ENCODE measurements around the gene HEG1. TPM values are rescaled to one million over a fixed set of nuclear protein-coding genes. Genes with fewer than 3 reads are reported as not detected.
A peak's percentile ranks its signal among the peaks of the same experiment; 100 is the strongest.

HEG1 gene
- total and polyA plus RNA-seq, 8 donors: 2.3 to 56.9 (median 21.5) TPM

GRCh38 chr3:124984754-124985153, 71.0 kb downstream of the HEG1 start:
- WGBS, 5 donors: 80 to 94% (median 92%) methylated on average over 3 of the region's 3 CpGs
- H3K27ac ChIP-seq: peak overlapping the region; percentile 19 to 77 (median 71)

DNA sequence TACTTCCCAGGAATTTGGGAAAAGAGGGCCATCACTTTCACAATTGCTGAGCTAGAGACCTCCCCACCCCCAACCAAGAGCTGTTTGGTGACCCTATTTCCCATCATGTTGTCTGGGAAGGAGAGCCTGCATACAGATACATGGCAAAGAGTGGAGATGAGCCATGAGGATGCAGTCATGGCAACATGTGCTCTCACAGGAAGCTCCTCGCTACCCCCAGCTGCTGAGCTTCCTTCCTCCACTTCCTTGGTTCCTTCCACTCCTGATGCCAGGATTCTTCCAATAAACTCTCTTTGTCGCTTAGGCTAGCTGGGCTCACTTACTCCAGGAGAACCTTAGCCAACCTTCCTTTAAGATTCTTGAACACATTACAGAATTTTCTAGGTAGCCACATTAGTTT, 72.9 kb downstream of the HEG1 start:
- intact Hi-C loops (cut with DNase I; ENCODE audit: low total_unique reads): no loop called here
- no peak overlapping the region for H3K27ac ChIP-seq
- TF ChIP-seq POLR2AphosphoS5 (IDR thresholded peaks at IDR 0.05): no peak
- no peak for TF ChIP-seq EP300 (IDR thresholded peaks at IDR 0.05)

More at GRCh38 chr3:124984754-124985153, 71.0 kb downstream of the HEG1 start:
- intact Hi-C loops (cut with DNase I; ENCODE audit: low total_unique reads): no loop called here
- DNase-seq: no peak
- H3K4me3 ChIP-seq: no peak overlapping the region
- TF ChIP-seq, protein P1, sequence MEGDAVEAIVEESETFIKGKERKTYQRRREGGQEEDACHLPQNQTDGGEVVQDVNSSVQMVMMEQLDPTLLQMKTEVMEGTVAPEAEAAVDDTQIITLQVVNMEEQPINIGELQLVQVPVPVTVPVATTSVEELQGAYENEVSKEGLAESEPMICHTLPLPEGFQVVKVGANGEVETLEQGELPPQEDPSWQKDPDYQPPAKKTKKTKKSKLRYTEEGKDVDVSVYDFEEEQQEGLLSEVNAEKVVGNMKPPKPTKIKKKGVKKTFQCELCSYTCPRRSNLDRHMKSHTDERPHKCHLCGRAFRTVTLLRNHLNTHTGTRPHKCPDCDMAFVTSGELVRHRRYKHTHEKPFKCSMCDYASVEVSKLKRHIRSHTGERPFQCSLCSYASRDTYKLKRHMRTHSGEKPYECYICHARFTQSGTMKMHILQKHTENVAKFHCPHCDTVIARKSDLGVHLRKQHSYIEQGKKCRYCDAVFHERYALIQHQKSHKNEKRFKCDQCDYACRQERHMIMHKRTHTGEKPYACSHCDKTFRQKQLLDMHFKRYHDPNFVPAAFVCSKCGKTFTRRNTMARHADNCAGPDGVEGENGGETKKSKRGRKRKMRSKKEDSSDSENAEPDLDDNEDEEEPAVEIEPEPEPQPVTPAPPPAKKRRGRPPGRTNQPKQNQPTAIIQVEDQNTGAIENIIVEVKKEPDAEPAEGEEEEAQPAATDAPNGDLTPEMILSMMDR (IDR thresholded peaks at IDR 0.05): no peak
- TF ChIP-seq EP300 (IDR thresholded peaks at IDR 0.05) (no peak), POLR2A (IDR thresholded peaks at IDR 0.05) (no peak), POLR2AphosphoS5 (IDR thresholded peaks at IDR 0.05) (no peak)
- no peaks in the 10 kb centered on the region for H3K9me3 ChIP-seq
- H3K27me3 ChIP-seq: no peaks in the 10 kb centered on the region
- peaks cover 0 to 26% (median 14%) of the 10 kb centered on the region in 4 donors for H3K36me3 ChIP-seq
- H3K4me1 ChIP-seq: peaks cover 0 to 25% (median 20%) of the 10 kb centered on the region in 4 donors

GRCh38 chr3:124981472-124981871, 74.3 kb downstream of the HEG1 start:
- no peak for TF ChIP-seq POLR2A (IDR thresholded peaks at IDR 0.05)
- TF ChIP-seq EP300 (IDR thresholded peaks at IDR 0.05): no peak
- TF ChIP-seq, protein P1 (IDR thresholded peaks at IDR 0.05): no peak
- intact Hi-C loops (cut with DNase I; ENCODE audit: low total_unique reads): no loop called here
- Histone ChIP-seq H3K36me3 (peaks cover 0 to 29% (median 7%) of the 10 kb centered on the region in 4 donors), H3K4me3 (no peak overlapping the region), H3K9me3 (no peaks in the 10 kb centered on the region), H3K4me1 (peaks cover 0 to 22% (median 17%) of the 10 kb centered on the region in 4 donors), H3K27ac (no peak overlapping the region), H3K27me3 (no peaks in the 10 kb centered on the region)
- DNase-seq: no peak
- WGBS, 5 donors: 49 to 70% (median 56%) methylated on average over 5 of the region's 5 CpGs

More for the DNA sequence above, 72.9 kb downstream of the HEG1 start:
- DNase-seq: no peak
- peaks cover 0 to 25% (median 20%) of the 10 kb centered on the region in 4 donors for H3K4me1 ChIP-seq
- no peaks in the 10 kb centered on the region for H3K27me3 ChIP-seq
- H3K4me3 ChIP-seq: no peak overlapping the region
- 76 to 90% (median 86%) methylated on average over 2 of the region's 2 CpGs for WGBS, 5 donors
- peaks cover 0 to 15% (median 5%) of the 10 kb centered on the region in 4 donors for H3K36me3 ChIP-seq
- no peaks in the 10 kb centered on the region for H3K9me3 ChIP-seq

GRCh38 chr3:124978627-124979026, 77.2 kb downstream of the HEG1 start:
- TF ChIP-seq EP300 (IDR thresholded peaks at IDR 0.05) (no peak), POLR2AphosphoS5 (IDR thresholded peaks at IDR 0.05) (no peak), POLR2A (IDR thresholded peaks at IDR 0.05) (no peak)
- TF ChIP-seq, protein P1 (IDR thresholded peaks at IDR 0.05): no peak
- Histone ChIP-seq H3K4me3 (no peak overlapping the region), H3K36me3 (peaks cover 0 to 41% (median 9%) of the 10 kb centered on the region in 4 donors), H3K27me3 (no peaks in the 10 kb centered on the region), H3K9me3 (no peaks in the 10 kb centered on the region), H3K4me1 (peaks cover 0 to 9% (median 3%) of the 10 kb centered on the region in 4 donors), H3K27ac (no peak overlapping the region)
- DNase-seq: no peak
- 94 to 98% (median 97%) methylated on average over 7 of the region's 7 CpGs for WGBS, 5 donors
- intact Hi-C loops (cut with DNase I; ENCODE audit: low total_unique reads): no loop called here

- H3K4me3 ChIP-seq: no peak overlapping the region
- H3K36me3 ChIP-seq: peaks cover 0 to 54% (median 21%) of the 10 kb centered on the region in 4 donors
- intact Hi-C loops (cut with DNase I; ENCODE audit: low total_unique reads): no loop called here
- TF ChIP-seq EP300 (IDR thresholded peaks at IDR 0.05) (no peak), POLR2AphosphoS5 (IDR thresholded peaks at IDR 0.05) (peak in 1 of 3 donors; percentile 6)
- H3K4me1 ChIP-seq: peaks cover 6 to 19% (median 15%) of the 10 kb centered on the region in 4 donors
- H3K27ac ChIP-seq: no peak overlapping the region
- no peaks in the 10 kb centered on the region for H3K9me3 ChIP-seq
- WGBS, 5 donors: 79 to 88% (median 83%) methylated on average over 6 of the region's 6 CpGs
- no peak for DNase-seq
- H3K27me3 ChIP-seq: no peaks in the 10 kb centered on the region
Observed at GRCh38 chr3:124976383-124976782, 79.4 kb downstream of the HEG1 start.

Data from stomach (tissue), 9 donors.